Stimulated activated naive B cell treated with anti-CD40 and anti-IgM and Interleukin-4, amounts not matched to agents 10 μg/mL and 1 μg/mL and 100 μg/mL, for 72 hours (primary cell): ENCODE measurements around the gene ADPRHL1.
"Not testable (repeated sequence)": the region's sequence is repeated elsewhere in the genome, so short reads cannot be mapped to it uniquely, and the experiment has no call there.

ENCODE experiments used
- ATAC-seq, 2 donors: fragments of 150-1000 bp; cut with Tn5 transposase; replicated peaks; 2 replicates each; pipeline ENCODE4 v1.10.0; 2021; ENCODE audit warnings: moderate library complexity in 1 of 2
- DNase-seq: peaks from one replicate; pipeline ENCODE4 v3.0.0; 2021
- H3K27ac Mint-ChIP-seq: one replicate; pipeline ENCODE4 v1.8.0; 2022; ENCODE audit warnings: mild to moderate bottlenecking, mixed read lengths
- H3K27me3 Mint-ChIP-seq, 2 donors: one replicate each; pipeline ENCODE4 v1.8.0; 2022; ENCODE audit warnings: mixed read lengths in 2 of 2
- H3K36me3 Mint-ChIP-seq, 2 donors: one replicate each; pipeline ENCODE4 v1.8.0; 2022; ENCODE audit warnings: mixed read lengths in 2 of 2, mild to moderate bottlenecking in 1 of 2
- H3K4me1 Mint-ChIP-seq, 2 donors: one replicate each; pipeline ENCODE4 v1.8.0; 2022; ENCODE audit warnings: mixed read lengths in 2 of 2, mild to moderate bottlenecking in 1 of 2
- H3K4me3 Mint-ChIP-seq, 2 donors: one replicate each; pipeline ENCODE4 v1.8.0; 2022; ENCODE audit warnings: mild to moderate bottlenecking in 2 of 2, mixed read lengths in 2 of 2, moderate library complexity in 1 of 2
- H3K9me3 Mint-ChIP-seq, 2 donors: one replicate each; pipeline ENCODE4 v1.8.0; 2022; ENCODE audit warnings: mixed read lengths in 2 of 2, mild to moderate bottlenecking in 1 of 2

The ADPRHL1 gene

DNA sequence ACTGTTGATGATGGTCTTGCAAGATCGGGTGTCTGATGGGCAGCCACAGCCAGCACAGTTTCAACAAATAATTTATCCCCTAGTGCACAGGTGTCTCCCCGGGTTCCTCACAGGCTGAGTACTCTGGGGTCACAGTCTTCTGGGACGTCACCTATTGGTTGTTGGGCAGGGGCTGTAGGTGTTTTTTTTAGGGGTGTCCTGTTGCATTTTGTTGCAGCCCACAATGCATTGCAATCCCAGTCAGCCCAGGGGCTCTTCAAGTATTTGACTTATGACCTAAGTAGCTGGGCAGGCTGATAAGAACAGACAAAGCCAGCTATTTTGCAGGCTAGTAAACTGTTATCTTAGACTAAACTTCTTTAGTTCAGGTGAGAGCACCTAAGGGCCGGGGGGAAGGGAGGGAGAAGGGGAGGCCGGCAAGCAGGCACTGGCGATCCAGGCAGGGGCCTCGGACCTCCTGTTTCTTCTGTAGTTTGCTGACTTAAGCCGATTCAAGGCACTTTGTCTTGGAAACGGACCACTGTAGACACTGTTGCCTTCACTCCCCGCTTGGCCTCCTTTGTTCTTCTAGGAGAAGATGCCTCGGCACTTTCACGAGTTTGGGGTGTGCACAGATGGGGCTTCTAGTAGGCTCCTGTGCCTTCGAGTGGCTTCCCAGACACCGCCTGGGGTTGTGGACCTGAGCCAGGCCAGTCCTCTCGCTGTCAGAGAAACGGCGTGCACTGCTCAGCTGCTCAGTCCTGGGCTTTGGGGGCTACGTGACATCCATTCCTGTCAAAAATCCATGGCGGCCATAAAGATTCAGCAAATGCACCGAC lies 55.5 kb downstream of the ADPRHL1 start:
- Mint-ChIP-seq H3K9me3 (no peaks in the 10 kb centered on the region), H3K4me3 (no peak overlapping the region)
- no peak for ATAC-seq

DNA sequence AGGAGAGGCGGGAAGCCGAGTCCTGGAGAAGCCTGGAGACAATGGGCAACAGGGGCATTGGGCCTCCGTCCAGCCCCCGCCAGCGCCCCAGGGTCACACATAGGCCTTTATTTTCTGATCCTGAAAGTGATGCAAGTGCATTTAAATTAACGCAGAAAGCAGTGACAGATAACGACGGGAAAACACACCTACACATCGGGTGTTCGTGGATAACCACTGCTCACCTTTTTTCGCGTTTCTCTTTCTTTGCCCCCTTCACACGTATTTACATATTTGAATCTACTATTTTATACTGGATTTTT lies 59.0 kb downstream of the ADPRHL1 start:
- peaks cover 0 to 2% of the 10 kb centered on the region in 2 donors for H3K36me3 Mint-ChIP-seq
- no peak overlapping the region for H3K27ac Mint-ChIP-seq
- H3K9me3 Mint-ChIP-seq = peaks cover 0 to 3% of the 10 kb centered on the region in 2 donors
- DNase-seq = no peak
- no peak for ATAC-seq
- H3K27me3 Mint-ChIP-seq = peaks cover 0 to 3% of the 10 kb centered on the region in 2 donors
- peak overlapping the region in 1 of 2 donors; percentile 51 for H3K4me3 Mint-ChIP-seq
- peaks cover 5 to 9% of the 10 kb centered on the region in 2 donors for H3K4me1 Mint-ChIP-seq

More for the DNA sequence above, 55.5 kb downstream of the ADPRHL1 start:
- no peaks in the 10 kb centered on the region for H3K36me3 Mint-ChIP-seq
- no peak for DNase-seq
- no peak overlapping the region for H3K27ac Mint-ChIP-seq
- H3K27me3 Mint-ChIP-seq = peaks cover 0 to 8% of the 10 kb centered on the region in 2 donors
- peaks cover 5 to 16% of the 10 kb centered on the region in 2 donors for H3K4me1 Mint-ChIP-seq

DNA sequence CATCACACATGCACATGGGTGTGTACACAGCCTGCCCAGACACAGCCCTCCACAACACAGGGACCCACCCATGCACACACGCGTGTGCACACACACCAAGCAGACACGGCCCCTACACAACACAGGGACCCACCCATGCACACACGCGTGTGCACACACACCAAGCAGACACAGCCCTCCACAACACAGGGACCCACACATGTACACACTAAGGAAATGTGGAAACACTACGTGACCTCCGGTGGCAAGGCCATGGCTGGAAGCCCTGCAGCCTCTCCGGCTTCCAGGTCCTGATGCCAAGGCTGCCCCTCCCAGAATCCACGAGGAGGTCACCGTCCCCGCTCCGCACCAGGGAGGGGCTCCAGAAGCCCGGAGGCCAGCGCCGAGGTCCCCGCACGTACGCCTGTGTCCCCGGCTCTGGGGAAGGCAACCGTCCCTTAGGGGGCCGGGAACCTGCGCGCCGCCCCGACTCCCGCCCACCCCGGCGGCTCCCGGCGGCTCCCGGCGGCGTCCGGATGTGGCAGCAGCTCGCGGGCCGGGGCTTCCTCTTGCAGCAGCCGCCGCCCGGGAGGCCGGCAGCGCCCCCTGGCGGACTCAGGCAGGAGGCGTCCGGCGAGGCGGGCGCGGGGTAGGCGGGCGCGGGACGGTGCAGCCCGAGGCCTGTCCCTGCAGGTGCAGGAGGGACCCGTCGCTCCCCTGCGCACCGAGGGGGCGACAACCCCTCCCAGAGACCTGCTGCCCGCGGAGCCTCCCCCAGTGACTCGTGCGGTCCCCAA lies 59.5 kb downstream of the ADPRHL1 start:
- ATAC-seq = peak; percentile 98

DNA sequence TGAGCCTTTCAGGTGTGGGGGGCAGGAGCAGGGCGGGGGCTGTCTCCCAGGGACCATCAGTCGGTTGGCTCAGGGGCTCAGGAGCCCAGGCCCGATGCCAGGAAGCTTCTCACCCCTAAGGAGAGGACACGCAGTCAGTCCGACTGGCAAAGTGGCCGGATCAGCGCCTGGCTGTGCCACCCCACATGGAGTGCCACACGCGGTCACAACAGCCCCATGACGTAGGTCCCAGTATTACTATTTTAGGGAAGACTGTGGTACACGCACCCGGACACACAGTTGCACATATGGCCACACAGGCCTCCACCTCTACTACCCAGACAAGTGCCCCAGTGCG lies 60.1 kb downstream of the ADPRHL1 start:
- H3K4me3 Mint-ChIP-seq = peak overlapping the region; percentile 88 to 90
- peak overlapping the region; percentile 37 for H3K27ac Mint-ChIP-seq
- DNase-seq (no peak), ATAC-seq (no peak)
- H3K9me3 Mint-ChIP-seq = peaks cover 0 to 3% of the 10 kb centered on the region in 2 donors
- peaks cover 0 to 2% of the 10 kb centered on the region in 2 donors for H3K36me3 Mint-ChIP-seq
- no peaks in the 10 kb centered on the region for H3K27me3 Mint-ChIP-seq
- peaks cover 5 to 9% of the 10 kb centered on the region in 2 donors for H3K4me1 Mint-ChIP-seq

More for the DNA sequence above, 59.5 kb downstream of the ADPRHL1 start:
- no peaks in the 10 kb centered on the region for H3K27me3 Mint-ChIP-seq
- H3K36me3 Mint-ChIP-seq = peaks cover 0 to 2% of the 10 kb centered on the region in 2 donors
- H3K4me1 Mint-ChIP-seq = peaks cover 5 to 9% of the 10 kb centered on the region in 2 donors
- peak overlapping the region; percentile 37 for H3K27ac Mint-ChIP-seq
- DNase-seq = peak; percentile 82
- peak overlapping the region; percentile 88 to 90 for H3K4me3 Mint-ChIP-seq
- peaks cover 0 to 3% of the 10 kb centered on the region in 2 donors for H3K9me3 Mint-ChIP-seq

- H3K4me3 Mint-ChIP-seq = no peak overlapping the region
- peaks cover 5 to 9% of the 10 kb centered on the region in 2 donors for H3K4me1 Mint-ChIP-seq
- H3K36me3 Mint-ChIP-seq = peaks cover 0 to 2% of the 10 kb centered on the region in 2 donors
- no peak for ATAC-seq
- no peak for DNase-seq
- H3K27ac Mint-ChIP-seq = no peak overlapping the region
- peaks cover 0 to 4% of the 10 kb centered on the region in 2 donors for H3K9me3 Mint-ChIP-seq
- H3K27me3 Mint-ChIP-seq = peaks cover 0 to 9% of the 10 kb centered on the region in 2 donors
Observed at GRCh38 chr13:113390874-113391497, 62.3 kb downstream of the ADPRHL1 start.

- H3K9me3 Mint-ChIP-seq, H3K4me3 Mint-ChIP-seq, H3K4me1 Mint-ChIP-seq, H3K36me3 Mint-ChIP-seq, ATAC-seq, H3K27ac Mint-ChIP-seq, DNase-seq: not testable (repeated sequence)
- H3K27me3 Mint-ChIP-seq = peaks cover 3 to 18% of the 10 kb centered on the region in 2 donors
Observed at GRCh38 chr13:113389586-113389985, 63.7 kb downstream of the ADPRHL1 start.

DNA sequence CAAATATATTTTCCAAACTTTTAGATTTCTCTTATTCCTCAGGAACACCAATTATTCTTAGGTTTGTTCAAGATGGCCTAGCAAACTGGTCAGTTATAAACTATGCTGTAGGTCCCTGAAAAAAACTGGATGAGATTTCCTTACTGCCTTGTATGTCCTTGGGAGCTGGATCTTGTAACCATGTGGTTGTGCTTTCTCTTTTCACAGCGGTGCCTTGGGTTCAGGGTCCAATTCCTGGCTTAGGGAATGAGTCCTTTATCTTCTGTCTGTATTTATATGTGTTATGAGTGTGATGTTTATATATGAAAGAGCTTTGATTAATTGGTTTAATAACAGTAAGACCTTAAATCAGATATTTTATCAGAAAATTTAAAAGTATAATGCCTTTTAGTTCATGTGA lies 65.9 kb downstream of the ADPRHL1 start:
- peaks cover 3 to 31% of the 10 kb centered on the region in 2 donors for H3K27me3 Mint-ChIP-seq
- peaks cover 17 to 19% of the 10 kb centered on the region in 2 donors for H3K9me3 Mint-ChIP-seq
- ATAC-seq = no peak
- H3K27ac Mint-ChIP-seq = no peak overlapping the region
- no peak for DNase-seq
- H3K4me3 Mint-ChIP-seq = no peak overlapping the region
- peaks cover 0 to 1% of the 10 kb centered on the region in 2 donors for H3K4me1 Mint-ChIP-seq
- H3K36me3 Mint-ChIP-seq = peaks cover 5 to 6% of the 10 kb centered on the region in 2 donors

DNA sequence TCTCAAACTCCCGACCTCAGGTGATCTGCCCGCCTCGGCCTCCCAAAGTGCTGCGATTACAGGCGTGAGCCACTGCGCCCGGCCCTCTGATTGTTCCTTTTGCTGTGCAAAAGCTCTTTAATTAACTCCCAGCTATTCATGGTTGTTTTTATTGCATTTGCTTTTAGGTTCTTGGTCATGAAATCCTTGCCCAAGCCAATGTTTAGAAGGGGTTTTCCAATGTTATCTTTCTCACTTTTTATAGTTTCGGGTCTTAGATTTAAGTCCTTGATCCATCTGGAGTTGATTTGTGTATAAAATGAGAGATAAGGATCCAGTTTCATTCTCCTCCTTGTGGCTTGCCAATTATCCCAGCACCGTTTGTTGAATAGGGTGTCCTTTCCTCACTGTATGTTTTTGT lies 70.2 kb downstream of the ADPRHL1 start:
- Mint-ChIP-seq H3K9me3 (peaks cover 15 to 21% of the 10 kb centered on the region in 2 donors), H3K27ac (no peak overlapping the region), H3K36me3 (peaks cover 4 to 7% of the 10 kb centered on the region in 2 donors), H3K27me3 (peaks cover 14 to 32% of the 10 kb centered on the region in 2 donors), H3K4me1 (peaks cover 0 to 1% of the 10 kb centered on the region in 2 donors), H3K4me3 (no peak overlapping the region)
- DNase-seq = no peak
- ATAC-seq = no peak

DNA sequence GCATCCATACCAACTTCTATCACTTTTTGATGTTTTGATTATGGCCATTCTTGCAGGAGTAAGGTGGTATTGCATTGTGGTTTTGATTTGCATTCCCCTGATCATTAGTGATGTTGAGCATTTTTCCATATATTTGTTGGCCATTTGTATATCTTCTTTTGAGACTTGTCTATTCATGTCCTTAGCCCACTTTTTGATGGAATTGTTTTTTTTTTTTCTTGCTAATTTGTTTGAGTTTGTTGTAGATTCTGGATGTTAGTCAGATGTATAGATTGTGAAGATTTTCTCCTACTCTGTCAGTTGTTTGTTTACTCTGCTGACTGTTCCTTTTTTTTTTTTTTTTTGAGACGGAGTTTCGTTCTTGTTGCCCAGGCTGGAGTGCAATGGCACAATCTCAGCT lies 70.7 kb downstream of the ADPRHL1 start:
- not testable (repeated sequence) for H3K4me1 Mint-ChIP-seq, ATAC-seq, DNase-seq, H3K27ac Mint-ChIP-seq, H3K36me3 Mint-ChIP-seq, H3K4me3 Mint-ChIP-seq
- H3K27me3 Mint-ChIP-seq = peaks cover 19 to 37% of the 10 kb centered on the region in 2 donors
- H3K9me3 Mint-ChIP-seq = peaks cover 15 to 21% of the 10 kb centered on the region in 2 donors

GRCh38 chr13:113378825-113379224 lies 74.5 kb downstream of the ADPRHL1 start:
- H3K27me3 Mint-ChIP-seq = peaks cover 28 to 33% of the 10 kb centered on the region in 2 donors
- peaks cover 10 to 13% of the 10 kb centered on the region in 2 donors for H3K9me3 Mint-ChIP-seq
- DNase-seq (no peak), ATAC-seq (no peak)
- no peak overlapping the region for H3K27ac Mint-ChIP-seq
- H3K4me1 Mint-ChIP-seq = no peaks in the 10 kb centered on the region
- peaks cover 0 to 7% of the 10 kb centered on the region in 2 donors for H3K36me3 Mint-ChIP-seq
- no peak overlapping the region for H3K4me3 Mint-ChIP-seq

DNA sequence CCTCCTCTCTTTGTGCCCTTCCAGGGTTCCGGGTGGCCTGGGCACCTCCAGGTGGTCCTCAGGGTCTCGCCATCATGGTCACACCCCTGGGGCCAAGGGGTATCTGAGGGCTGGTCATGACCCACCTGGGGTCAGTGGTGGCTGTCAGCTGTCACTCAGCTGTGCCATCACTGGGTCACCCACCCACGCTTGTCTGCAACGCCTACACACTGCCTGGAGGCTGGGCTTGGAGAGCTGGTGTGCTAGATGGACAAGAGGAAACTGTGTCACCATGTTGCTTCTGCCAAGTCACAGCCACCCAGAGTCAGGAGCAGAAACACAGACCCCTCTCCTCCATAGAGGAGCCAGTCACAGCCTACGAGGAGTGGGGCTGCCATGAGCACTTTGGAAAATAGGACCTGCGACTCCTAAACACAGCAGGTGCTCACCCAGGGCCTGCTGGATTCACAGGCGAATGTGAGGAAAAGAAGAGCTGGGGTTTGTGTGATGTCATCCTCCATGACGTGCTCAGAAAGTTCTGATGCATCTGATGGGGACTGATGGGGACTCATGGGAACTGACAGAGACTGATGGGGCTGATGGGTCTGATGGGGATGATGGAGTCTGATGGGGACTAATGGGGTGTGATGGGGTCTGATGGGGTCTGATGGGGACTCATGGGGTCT lies 78.6 kb downstream of the ADPRHL1 start:
- Mint-ChIP-seq H3K9me3 (no peaks in the 10 kb centered on the region), H3K36me3 (no peaks in the 10 kb centered on the region), H3K27me3 (peaks cover 31 to 38% of the 10 kb centered on the region in 2 donors), H3K4me1 (no peaks in the 10 kb centered on the region), H3K4me3 (no peak overlapping the region), H3K27ac (no peak overlapping the region)
- ATAC-seq (no peak), DNase-seq (no peak)

- Mint-ChIP-seq H3K4me1 (no peaks in the 10 kb centered on the region), H3K9me3 (no peaks in the 10 kb centered on the region), H3K27ac (no peak overlapping the region), H3K36me3 (no peaks in the 10 kb centered on the region), H3K27me3 (peaks cover 31 to 38% of the 10 kb centered on the region in 2 donors), H3K4me3 (no peak overlapping the region)
- ATAC-seq = no peak
- no peak for DNase-seq
Observed at GRCh38 chr13:113373811-113374485, 79.3 kb downstream of the ADPRHL1 start.

DNA sequence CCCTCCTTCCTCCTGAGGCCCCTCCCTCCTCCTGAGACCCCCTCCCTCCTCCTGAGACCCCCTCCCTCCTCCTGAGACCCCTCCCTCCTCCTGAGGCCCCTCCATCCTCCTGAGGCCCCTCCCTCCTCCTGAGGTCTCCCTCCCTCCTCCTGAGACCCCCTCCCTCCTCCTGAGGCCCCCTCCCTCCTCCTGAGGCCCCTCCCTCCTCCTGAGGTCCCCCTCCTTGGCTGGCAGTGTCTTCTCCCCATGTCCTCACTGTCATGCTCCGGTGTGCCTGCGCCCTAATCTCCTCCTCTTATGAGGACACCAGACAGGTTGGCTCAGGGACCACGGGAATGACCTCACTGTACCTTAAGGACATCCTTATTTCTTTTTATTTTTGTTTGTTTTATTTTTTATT lies 81.6 kb downstream of the ADPRHL1 start:
- ATAC-seq, H3K4me3 Mint-ChIP-seq, H3K27ac Mint-ChIP-seq, H3K4me1 Mint-ChIP-seq, H3K9me3 Mint-ChIP-seq, H3K36me3 Mint-ChIP-seq, DNase-seq: not testable (repeated sequence)
- peaks cover 21 to 33% of the 10 kb centered on the region in 2 donors for H3K27me3 Mint-ChIP-seq
